Smooth muscle cell (in vitro differentiated cells): ENCODE data around the gene DDX60. TPM values are rescaled to one million over a fixed set of nuclear protein-coding genes. Genes with fewer than 3 reads are reported as not detected.
"Not testable (repeated sequence)": the region's sequence is repeated elsewhere in the genome, so short reads cannot be mapped to it uniquely, and the experiment has no call there.

Experiments
- DNase-seq: peaks from one replicate; lab custom pipeline; 2025; ENCODE audit not compliant: unreplicated experiment; lab: John Stamatoyannopoulos, UW
- H2AFZ ChIP-seq: fragments of 200-600 bp; sonication (generic); 2 replicates; pipeline ENCODE4 v1.6.0; 2016; ENCODE audit warnings: antibody characterized with exemption, low read depth, mild to moderate bottlenecking
- H3F3A ChIP-seq: fragments of 200-600 bp; sonication (generic); 2 replicates; pipeline ENCODE4 v1.6.0; 2017; ENCODE audit warnings: antibody characterized with exemption, low read depth
- H3K27ac ChIP-seq: fragments of 200-600 bp; sonication (generic); 2 replicates; pipeline ENCODE4 v1.5.1; 2016; ENCODE audit warnings: low read depth, mild to moderate bottlenecking
- H3K27me3 ChIP-seq: fragments of 200-600 bp; sonication (generic); 2 replicates; pipeline ENCODE4 v1.6.1; 2016; ENCODE audit warnings: low read depth, mild to moderate bottlenecking
- H3K36me3 ChIP-seq: fragments of 200-600 bp; sonication (generic); 2 replicates; pipeline ENCODE4 v1.5.1; 2016; ENCODE audit warnings: low read depth
- H3K4me1 ChIP-seq: fragments of 200-600 bp; sonication (generic); 2 replicates; pipeline ENCODE4 v1.5.1; 2016; ENCODE audit warnings: low read depth
- H3K4me2 ChIP-seq: fragments of 200-600 bp; sonication (generic); 2 replicates; pipeline ENCODE4 v1.6.0; 2016; ENCODE audit warnings: mild to moderate bottlenecking
- H3K4me3 ChIP-seq: fragments of 200-600 bp; sonication (generic); 2 replicates; pipeline ENCODE4 v1.5.1; 2016; ENCODE audit warnings: mild to moderate bottlenecking
- H3K79me2 ChIP-seq: fragments of 200-600 bp; sonication (generic); 2 replicates; pipeline ENCODE4 v1.6.0; 2016; ENCODE audit warnings: low read depth, mild to moderate bottlenecking
- H3K9ac ChIP-seq: fragments of 200-600 bp; sonication (generic); 2 replicates; pipeline ENCODE4 v1.6.0; 2016; ENCODE audit warnings: low read depth
- H3K9me3 ChIP-seq: fragments of 200-600 bp; sonication (generic); replicated peaks from 2 replicates; pipeline ENCODE4 v1.5.1; 2016; ENCODE audit warnings: low read depth
- H4K20me1 ChIP-seq: fragments of 200-600 bp; sonication (generic); 2 replicates; pipeline ENCODE4 v1.6.0; 2016; ENCODE audit warnings: low read depth
- CTCF ChIP-seq: fragments of 200-600 bp; sonication (generic); IDR thresholded peaks from 2 replicates; pipeline ENCODE4 v1.5.1; 2017; ENCODE audit warnings: borderline replicate concordance, mild to moderate bottlenecking, antibody characterized with exemption; ENCODE audit not compliant: insufficient read depth, poor library complexity, severe bottlenecking
- WGBS: methylation state at CpG from one replicate; pipeline ENCODE4 v1.1.7; 2016; ENCODE audit warnings: low lambda C conversion rate; 5-methylcytosine and 5-hydroxymethylcytosine counted together
- polyA plus RNA-seq: library from polyadenylated mRNA; unstranded; fragments of >200 nt; fragmentation: Nextera tagmentation; extraction: Ambion mirVana; gene quantifications from 2 replicates; pipeline ENCODE4 v1.2.1, GENCODE V29; 2016
- total RNA-seq: library from RNA; depleted of rRNA; stranded (reverse); fragments of >200 nt; gene quantifications from 2 replicates; pipeline ENCODE4 v1.2.3, GENCODE V29; 2014

Gene DDX60
- total and polyA plus RNA-seq, 2 experiments from 2014 or later: 0.87 to 6.7 TPM

- TF ChIP-seq CTCF: no peak
- Histone ChIP-seq H3K79me2 (no peaks in the 10 kb centered on the region), H3F3A (no peaks in the 10 kb centered on the region), H3K4me3 (no peak overlapping the region), H3K27me3 (no peaks in the 10 kb centered on the region), H3K9me3 (no peaks in the 10 kb centered on the region), H3K9ac (no peak overlapping the region), H3K36me3 (no peaks in the 10 kb centered on the region), H3K4me2 (no peak overlapping the region), H3K27ac (peak overlapping the region; percentile 49), H4K20me1 (no peaks in the 10 kb centered on the region), H3K4me1 (no peaks in the 10 kb centered on the region), H2AFZ (no peak overlapping the region)
- 50% methylated on average over 1 of the region's 1 CpG for WGBS
- DNase-seq: no peak
These were observed 99.9 kb downstream of the DDX60 start for GRCh38 chr4:168218645-168219044.

- H3K9me3 ChIP-seq, DNase-seq, H4K20me1 ChIP-seq, H3F3A ChIP-seq, H3K4me1 ChIP-seq, H3K27me3 ChIP-seq, H3K36me3 ChIP-seq, H3K9ac ChIP-seq, H3K79me2 ChIP-seq, H3K4me3 ChIP-seq, H3K27ac ChIP-seq, H2AFZ ChIP-seq, H3K4me2 ChIP-seq: not testable (repeated sequence)
These were observed 105.0 kb downstream of the DDX60 start for GRCh38 chr4:168213511-168213910.

DNA sequence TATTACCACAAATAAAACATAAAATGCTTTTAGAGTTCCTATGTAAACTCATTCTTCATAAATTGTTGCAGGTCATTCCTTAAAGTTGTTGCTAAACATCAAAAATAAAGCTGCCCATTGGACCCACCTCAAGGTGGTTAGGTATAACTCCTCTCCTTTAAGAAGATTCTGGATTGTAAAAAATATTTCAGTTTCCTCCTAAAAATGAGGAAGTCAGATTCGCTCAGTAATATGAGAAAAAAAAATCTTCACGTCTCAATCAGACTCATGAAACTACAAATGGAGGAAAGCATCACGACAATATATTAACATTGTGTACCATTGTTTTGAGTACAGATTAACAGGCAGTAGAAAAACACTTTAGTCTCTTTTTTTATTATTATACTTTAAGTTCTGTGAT, 105.9 kb downstream of the DDX60 start:
- no peaks in the 10 kb centered on the region for H3K27me3 ChIP-seq

DNA sequence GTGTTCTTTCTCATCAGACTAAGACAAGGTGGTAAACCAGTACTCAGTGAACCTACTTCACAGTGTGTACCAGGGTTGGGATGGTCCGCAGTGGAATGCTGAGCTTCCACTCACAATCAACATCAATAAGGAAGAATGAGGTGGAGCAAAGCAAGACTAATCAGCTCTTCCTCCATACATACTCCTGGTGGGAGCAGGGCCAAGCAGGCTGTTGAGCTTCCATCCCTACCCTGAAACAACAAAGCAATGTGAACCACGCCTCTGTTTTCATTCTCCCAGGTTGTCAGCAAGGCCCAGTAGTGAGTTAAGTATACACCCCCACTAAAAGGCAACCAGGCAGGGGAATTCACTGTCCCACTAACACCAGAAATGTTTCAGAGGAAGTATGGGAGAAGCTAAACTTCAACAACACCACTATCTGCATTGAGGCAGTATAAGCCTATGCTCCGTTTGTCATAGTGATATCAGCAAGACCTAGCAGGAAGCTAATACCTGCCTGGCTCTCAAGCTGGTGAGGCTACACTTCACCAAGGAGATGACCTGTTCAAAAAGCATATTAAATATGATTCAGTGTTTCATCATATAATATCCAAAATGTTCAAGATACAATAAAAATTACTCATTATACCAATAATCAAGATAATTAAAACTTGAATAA, 109.5 kb downstream of the DDX60 start:
- Histone ChIP-seq H4K20me1 (no peaks in the 10 kb centered on the region), H3K27ac (no peak overlapping the region), H3K4me2 (no peak overlapping the region), H3K79me2 (no peaks in the 10 kb centered on the region), H3K9me3 (no peaks in the 10 kb centered on the region), H2AFZ (no peak overlapping the region), H3K4me3 (no peak overlapping the region), H3K27me3 (no peaks in the 10 kb centered on the region), H3K36me3 (no peaks in the 10 kb centered on the region), H3K9ac (no peak overlapping the region), H3K4me1 (no peaks in the 10 kb centered on the region), H3F3A (no peaks in the 10 kb centered on the region)
- no peak for TF ChIP-seq CTCF
- WGBS: 93% methylated on average over 3 of the region's 3 CpGs
- DNase-seq: no peak

More for the DNA sequence above, 105.9 kb downstream of the DDX60 start:
- Histone ChIP-seq H3K27ac (no peak overlapping the region), H4K20me1 (no peaks in the 10 kb centered on the region), H3K36me3 (no peaks in the 10 kb centered on the region), H3K4me3 (no peak overlapping the region), H3K9me3 (no peaks in the 10 kb centered on the region), H3K4me2 (no peak overlapping the region), H3K4me1 (no peaks in the 10 kb centered on the region), H3K79me2 (no peaks in the 10 kb centered on the region), H3K9ac (no peak overlapping the region), H2AFZ (no peak overlapping the region), H3F3A (no peaks in the 10 kb centered on the region)
- WGBS: 97% methylated on average over 3 of the region's 3 CpGs
- TF ChIP-seq CTCF: no peak
- no peak for DNase-seq
